Urinary bladder (tissue), 4 donors: ENCODE measurements around the gene MRC1. TPM values are rescaled to one million over a fixed set of nuclear protein-coding genes. Genes with fewer than 3 reads are reported as not detected.

Source experiments
- DNase-seq: peaks from one replicate; pipeline ENCODE4 v3.0.0-alpha.2; 2015; ENCODE audit errors: extremely low spot score
- H3K27ac ChIP-seq: one replicate; pipeline ENCODE4 v1.5.1; 2013; ENCODE audit warnings: low read depth, mild to moderate bottlenecking, moderate library complexity
- H3K36me3 ChIP-seq: one replicate; pipeline ENCODE4 v1.6.1; 2013; ENCODE audit warnings: mild to moderate bottlenecking, moderate library complexity; ENCODE audit not compliant: insufficient read depth
- H3K4me1 ChIP-seq: one replicate; pipeline ENCODE4 v1.6.1; 2013; ENCODE audit warnings: mild to moderate bottlenecking, moderate library complexity; ENCODE audit not compliant: insufficient read depth
- H3K4me3 ChIP-seq: one replicate; pipeline ENCODE4 v1.5.1; 2013; ENCODE audit warnings: low read depth, low read length
- WGBS: extraction: QIAGEN DNeasy Blood & Tissue Kit; methylation state at CpG from one replicate; pipeline ENCODE4 v1.1.7; 2013; 5-methylcytosine and 5-hydroxymethylcytosine counted together
- polyA plus RNA-seq: library from polyadenylated mRNA; stranded (reverse); fragments of 200-250 nt; gene quantifications from one replicate; pipeline ENCODE4 v1.2.3, GENCODE V29; 2013
- total RNA-seq: library from RNA; depleted of rRNA; stranded (reverse); fragments of >200 nt; gene quantifications from one replicate; pipeline ENCODE4 v1.2.3, GENCODE V29; 2014
- donor health status: healthy with polysubstance abuse.
- donor health status: healthy.

Gene MRC1
- total RNA-seq (41.2 TPM), polyA plus RNA-seq (32.7 TPM)

DNA sequence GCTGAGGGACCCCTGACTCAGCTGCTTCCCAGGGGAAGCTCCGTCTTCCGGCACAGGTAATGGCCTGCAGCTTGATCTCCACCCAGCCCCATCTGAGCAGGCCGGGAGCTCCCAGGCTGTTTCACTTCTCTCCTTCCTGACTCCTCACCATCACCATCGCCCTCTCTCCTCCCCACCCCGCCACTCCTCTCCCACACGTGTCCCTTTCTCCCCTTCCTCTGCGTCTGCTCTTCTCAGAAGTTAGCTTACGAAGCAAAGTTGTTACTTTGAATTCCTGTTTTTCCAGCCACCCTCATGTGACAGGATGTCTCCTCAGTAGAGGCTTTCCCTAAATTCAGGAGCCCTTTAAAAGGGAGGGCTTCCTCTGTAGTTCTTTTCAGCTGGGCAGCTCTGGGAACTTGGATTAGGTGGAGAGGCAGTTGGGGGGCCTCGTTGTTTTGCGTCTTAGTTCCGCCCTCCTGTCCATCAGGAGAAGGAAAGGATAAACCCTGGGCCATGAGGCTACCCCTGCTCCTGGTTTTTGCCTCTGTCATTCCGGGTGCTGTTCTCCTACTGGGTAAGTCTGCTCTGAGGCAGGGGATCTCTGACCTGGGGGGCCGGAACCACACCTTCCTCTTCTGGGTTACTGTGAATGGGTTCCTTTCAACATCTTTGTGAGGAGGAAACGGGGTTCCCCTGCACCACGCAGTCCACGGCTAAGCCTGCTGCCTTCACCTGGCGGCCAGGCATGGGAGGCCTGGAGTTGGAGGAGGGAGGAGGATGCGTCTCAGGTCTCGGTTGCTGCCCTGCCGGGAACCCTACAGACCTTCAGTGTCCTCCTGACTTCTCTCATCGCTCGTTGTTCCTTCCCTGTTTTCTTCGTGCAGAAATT is at the start of gene MRC1:
MRC1 (plus strand) TSS at position 378 of the 871 bp plus-strand sequence; CDS start at position 496, 118 bp downstream.
- H3K27ac ChIP-seq: no peak within 1 kb of the TSS
- no peak for DNase-seq
- 71% methylated on average over 23 of the region's 23 CpGs for WGBS
- no peaks in the 10 kb centered on the region for H3K4me1 ChIP-seq
- H3K36me3 ChIP-seq: no peaks in the 10 kb centered on the region
- no peak within 1 kb of the TSS for H3K4me3 ChIP-seq

DNA sequence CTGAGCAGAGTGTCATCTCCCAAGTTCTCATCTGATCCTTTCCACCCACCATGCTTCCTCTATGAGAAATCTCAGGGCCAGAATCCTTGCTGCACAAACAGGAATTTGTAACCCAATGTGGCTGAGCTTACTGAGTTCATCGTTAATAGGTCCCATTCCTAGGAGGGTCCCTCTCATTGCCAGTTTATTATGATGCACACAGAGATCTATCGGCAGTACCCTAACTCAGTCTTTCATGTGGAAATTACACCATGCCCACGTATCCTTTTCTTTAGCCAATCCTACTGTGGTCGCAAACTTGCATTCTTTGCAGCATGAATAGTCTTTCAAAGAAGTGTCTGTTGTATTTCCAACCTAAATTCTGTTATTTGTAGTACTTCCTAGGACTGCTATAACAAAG is 45.0 kb upstream of the MRC1 start:
- Histone ChIP-seq H3K4me3 (no peak overlapping the region), H3K4me1 (no peaks in the 10 kb centered on the region), H3K27ac (no peak overlapping the region), H3K36me3 (no peaks in the 10 kb centered on the region)
- no peak for DNase-seq
- WGBS: 57% methylated on average over 4 of the region's 4 CpGs

DNA sequence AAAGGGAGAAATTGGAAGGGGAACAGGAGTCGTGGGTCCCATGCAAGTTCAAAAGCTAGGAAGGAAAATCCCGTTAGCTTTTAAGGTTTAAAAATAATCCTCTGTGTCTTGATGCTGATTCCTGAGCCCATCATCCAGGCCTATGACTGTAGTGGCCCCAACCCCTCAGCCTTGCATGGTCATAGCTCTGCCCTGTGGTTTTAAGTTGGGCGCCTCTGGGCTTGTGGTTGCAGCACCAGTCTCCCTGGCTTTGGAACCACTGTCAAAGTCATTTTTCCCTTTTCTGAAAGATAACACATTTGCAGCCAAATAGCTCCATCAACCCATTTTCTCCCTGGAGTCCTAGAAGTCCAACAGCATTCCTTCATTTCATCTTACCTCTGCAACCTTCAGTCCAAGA is 43.5 kb upstream of the MRC1 start:
- Histone ChIP-seq H3K4me3 (no peak overlapping the region), H3K4me1 (no peaks in the 10 kb centered on the region), H3K27ac (no peak overlapping the region), H3K36me3 (no peaks in the 10 kb centered on the region)
- no peak for DNase-seq
- WGBS: 72% methylated on average over 3 of the region's 3 CpGs

DNA sequence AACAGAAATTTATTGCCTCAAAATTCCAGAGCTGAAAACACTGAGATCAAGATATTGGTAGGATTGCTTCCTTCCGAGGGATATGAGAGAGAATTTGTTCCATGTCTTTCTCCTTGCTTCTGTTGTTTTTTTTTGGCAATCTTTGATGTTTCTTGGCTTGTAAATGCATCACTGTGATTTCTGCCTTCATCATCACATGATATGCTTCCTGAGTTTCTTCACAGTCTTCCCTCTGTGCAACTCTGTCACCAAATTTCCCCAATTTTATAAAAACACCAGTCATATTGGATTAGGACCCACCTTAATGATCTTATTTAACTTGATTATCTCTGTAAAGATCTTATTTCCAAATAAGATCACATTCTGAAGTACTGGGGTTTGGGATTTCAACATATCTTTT is 42.4 kb upstream of the MRC1 start:
- Histone ChIP-seq H3K4me1 (no peaks in the 10 kb centered on the region), H3K4me3 (no peak overlapping the region), H3K36me3 (no peaks in the 10 kb centered on the region), H3K27ac (no peak overlapping the region)
- DNase-seq: no peak
- WGBS: 85% methylated on average over 1 of the region's 1 CpG

DNA sequence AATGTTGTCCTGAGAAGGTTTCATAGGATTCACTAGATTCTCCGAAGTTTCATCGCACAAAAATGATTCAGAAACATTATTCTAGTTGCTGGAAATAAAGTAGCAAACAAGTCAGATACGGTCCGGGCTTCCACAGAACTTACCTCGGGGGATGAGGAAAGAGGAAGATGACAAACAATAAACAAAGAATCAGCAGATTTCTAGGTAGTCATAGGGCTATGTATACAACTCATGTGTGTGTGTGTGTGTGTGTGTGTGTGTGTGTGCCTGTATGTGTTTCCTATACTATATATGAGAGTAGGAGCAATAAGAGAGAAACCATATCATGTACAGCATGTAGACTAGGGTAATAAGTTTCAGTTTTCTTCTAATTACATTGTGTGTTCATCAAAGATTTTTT is 40.7 kb upstream of the MRC1 start:
- DNase-seq: no peak
- Histone ChIP-seq H3K36me3 (no peaks in the 10 kb centered on the region), H3K27ac (no peak overlapping the region), H3K4me3 (no peak overlapping the region), H3K4me1 (no peaks in the 10 kb centered on the region)
- 90% methylated on average over 5 of the region's 5 CpGs for WGBS

DNA sequence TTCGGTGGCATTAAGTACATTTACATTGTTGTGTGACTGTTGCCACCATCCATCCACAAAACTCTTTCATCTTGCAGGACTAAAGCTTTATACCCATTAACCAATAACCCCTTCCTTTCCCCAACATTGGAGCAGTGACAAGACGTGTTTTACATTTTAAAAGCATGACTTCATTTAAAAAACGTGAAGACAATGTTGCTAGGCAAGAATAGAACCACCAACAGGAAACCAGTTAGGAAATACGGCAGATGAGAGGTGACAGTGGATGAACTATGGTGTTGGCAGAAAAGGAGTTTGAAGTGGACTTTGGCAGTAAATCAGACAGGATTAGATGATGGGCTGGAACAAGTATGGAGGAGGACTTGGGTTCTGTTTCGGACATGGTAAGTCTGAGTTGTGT is 40.2 kb upstream of the MRC1 start:
- no peak for DNase-seq
- 56% methylated on average over 5 of the region's 5 CpGs for WGBS
- Histone ChIP-seq H3K4me3 (no peak overlapping the region), H3K36me3 (no peaks in the 10 kb centered on the region), H3K4me1 (no peaks in the 10 kb centered on the region), H3K27ac (no peak overlapping the region)

DNA sequence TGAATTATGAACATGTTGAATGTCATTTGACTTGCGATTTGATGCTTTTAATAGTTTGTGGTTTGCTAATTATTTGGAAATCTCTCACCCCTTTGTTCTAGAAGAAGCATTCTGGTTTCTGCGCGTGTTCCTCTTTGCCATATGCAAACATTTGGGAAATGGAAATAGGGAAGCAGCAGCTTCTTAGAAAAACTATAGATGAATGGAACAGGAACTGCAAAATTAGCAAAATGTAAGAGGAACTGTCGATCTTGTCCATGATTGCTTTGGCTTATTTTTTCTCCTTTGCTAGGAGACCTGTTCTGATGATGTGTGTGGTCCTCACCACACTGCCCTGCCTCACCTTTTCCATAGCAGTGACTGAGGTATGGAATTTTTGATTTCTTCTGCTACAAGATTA is 38.1 kb upstream of the MRC1 start:
- H3K4me1 ChIP-seq: no peaks in the 10 kb centered on the region
- H3K27ac ChIP-seq: no peak overlapping the region
- H3K36me3 ChIP-seq: no peaks in the 10 kb centered on the region
- WGBS: 85% methylated on average over 4 of the region's 4 CpGs
- H3K4me3 ChIP-seq: no peak overlapping the region
- no peak for DNase-seq

DNA sequence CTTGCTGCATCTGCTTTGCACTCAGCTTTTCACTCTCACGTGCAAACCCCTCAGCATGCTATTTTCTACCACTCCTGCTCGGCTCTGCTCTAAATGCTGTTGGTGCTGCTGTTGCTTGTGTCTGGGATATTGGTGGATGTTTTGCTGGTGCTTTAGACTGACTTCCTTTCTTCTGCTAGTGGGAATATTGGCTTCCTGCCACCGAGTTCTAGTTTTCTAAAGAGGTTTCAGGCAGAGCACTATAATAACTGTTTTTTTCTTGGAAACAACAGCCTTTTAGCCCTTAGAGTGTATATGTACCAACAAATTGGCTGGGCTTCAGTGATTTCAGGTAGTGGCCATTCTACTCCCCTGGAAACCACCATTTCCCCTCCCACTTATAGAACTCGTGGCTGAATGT is 29.4 kb upstream of the MRC1 start:
- no peak overlapping the region for H3K27ac ChIP-seq
- no peaks in the 10 kb centered on the region for H3K36me3 ChIP-seq
- no peaks in the 10 kb centered on the region for H3K4me1 ChIP-seq
- no peak for DNase-seq
- H3K4me3 ChIP-seq: no peak overlapping the region
- WGBS: 48% methylated on average over 4 of the region's 4 CpGs

DNA sequence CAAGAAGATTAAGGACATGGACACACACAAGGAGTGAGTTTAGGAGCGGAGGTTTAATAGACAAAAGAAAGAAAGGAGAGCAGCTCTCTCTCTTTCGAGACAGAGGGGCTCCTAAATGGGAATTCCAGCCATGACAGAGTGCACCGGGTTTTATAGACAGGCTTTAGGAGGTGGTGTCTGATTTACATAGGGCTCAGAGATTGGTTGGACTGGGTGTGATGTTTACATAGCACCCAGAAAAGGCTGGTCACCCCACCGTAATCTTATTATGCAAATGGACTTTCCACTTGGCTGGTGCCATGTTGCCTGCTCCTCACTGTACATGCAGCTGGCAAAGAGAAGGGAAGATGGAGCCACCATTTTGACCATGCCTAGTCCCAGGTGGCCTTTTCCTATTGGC is 28.4 kb upstream of the MRC1 start:
- DNase-seq: no peak
- Histone ChIP-seq H3K27ac (no peak overlapping the region), H3K4me1 (no peaks in the 10 kb centered on the region), H3K4me3 (no peak overlapping the region), H3K36me3 (no peaks in the 10 kb centered on the region)
- 86% methylated on average over 4 of the region's 4 CpGs for WGBS

DNA sequence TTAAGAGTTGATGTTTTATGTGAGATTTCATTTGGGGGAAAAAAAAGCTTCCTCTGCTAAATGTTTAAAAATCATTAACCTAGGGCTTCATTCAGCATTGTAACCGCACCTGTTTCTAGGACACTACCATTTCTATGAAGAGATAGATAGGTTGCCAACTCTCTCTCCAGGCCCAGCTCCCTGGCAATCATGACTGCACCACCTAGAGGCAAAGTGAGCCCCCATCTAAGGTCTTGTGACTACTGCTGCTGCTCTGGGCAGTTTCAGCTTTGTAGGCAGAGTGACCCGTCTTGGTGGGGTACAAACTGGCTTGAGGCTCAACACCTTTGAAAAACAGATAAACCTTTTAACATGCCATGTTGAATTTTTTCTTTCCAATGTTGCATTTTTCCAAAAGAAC is 27.3 kb upstream of the MRC1 start:
- Histone ChIP-seq H3K4me3 (no peak overlapping the region), H3K36me3 (no peaks in the 10 kb centered on the region), H3K4me1 (no peaks in the 10 kb centered on the region), H3K27ac (no peak overlapping the region)
- 90% methylated on average over 2 of the region's 2 CpGs for WGBS
- no peak for DNase-seq

DNA sequence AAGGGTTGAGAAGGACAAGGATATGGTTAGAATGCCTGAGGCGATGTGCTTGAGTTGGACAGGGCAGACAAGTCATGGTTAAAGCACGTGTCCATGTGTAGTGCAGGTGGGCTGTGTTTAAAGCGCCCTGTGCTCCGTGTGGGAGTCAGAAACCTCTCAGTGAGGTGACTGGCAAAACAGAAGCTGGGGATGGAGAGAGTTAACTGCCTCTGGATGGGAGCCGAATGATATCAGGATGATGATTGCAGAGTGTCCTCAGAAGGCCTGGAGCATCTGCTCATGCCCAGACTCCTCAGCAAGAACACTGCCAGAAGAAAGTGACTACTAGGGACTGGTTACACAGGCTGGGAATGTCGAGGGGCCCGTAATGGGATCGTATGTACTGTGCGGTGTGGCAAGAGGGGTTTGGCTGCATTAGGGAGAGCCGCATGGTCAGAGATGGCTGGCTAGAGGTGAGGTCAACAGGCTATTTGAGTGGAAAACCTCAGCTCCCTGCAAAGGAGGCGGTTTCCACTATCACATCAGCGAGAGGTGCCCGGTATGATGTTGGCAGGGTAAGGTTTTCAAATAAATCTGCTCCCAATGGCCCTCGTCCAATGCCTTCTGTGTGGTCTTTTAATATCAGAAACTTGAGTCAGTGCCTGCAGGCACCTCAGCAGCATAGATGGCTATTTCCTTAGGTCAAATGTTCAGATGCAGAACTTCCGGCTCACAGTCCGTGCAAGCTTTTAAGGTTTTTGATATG is 26.1 kb upstream of the MRC1 start:
- Histone ChIP-seq H3K27ac (no peak overlapping the region), H3K4me3 (no peak overlapping the region), H3K36me3 (no peaks in the 10 kb centered on the region), H3K4me1 (no peaks in the 10 kb centered on the region)
- WGBS: 48% methylated on average over 16 of the region's 16 CpGs
- no peak for DNase-seq

DNA sequence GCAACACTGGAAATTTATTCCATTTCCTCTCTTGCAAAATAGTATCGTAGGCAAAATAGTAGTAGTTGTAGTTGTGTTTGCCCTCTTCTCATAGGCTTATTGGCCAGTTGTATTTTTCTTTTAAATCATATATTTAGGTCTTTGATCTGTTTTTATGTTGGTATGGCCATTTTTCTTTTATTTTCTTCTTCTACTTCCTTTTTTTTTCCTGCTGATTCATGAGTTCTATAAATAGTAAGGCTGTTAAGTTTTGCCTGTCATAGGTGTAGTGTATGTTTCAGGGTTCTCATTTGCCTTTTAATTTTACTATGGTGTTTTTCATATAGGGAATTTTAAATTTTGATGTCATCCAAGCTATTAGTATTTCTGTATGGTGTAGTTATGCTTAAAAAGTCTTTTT is 25.4 kb upstream of the MRC1 start:
- Histone ChIP-seq H3K27ac (no peak overlapping the region), H3K4me1 (no peaks in the 10 kb centered on the region), H3K36me3 (no peaks in the 10 kb centered on the region), H3K4me3 (no peak overlapping the region)
- DNase-seq: no peak
- 68% methylated on average over 1 of the region's 1 CpG for WGBS

DNA sequence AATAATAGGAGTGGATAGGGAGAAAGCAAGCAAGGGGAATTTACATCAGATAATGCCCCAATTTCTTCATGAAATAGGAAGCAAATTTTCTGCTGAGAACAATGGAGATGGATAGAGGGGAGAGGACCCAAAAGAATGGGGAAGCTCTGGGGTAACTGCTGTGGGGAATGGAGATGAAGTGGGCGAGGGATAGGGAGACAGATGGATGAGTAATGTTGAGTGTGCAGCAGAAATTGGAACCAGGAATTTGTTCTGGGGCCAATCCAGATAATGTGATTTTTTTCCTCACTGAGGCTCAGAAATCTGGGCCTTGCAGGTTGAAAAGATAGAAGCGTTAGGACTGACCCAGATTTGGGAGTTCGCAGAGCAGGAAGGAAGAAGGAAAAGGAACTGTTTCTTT is 24.5 kb upstream of the MRC1 start:
- DNase-seq: no peak
- Histone ChIP-seq H3K4me1 (no peaks in the 10 kb centered on the region), H3K36me3 (no peaks in the 10 kb centered on the region), H3K27ac (no peak overlapping the region), H3K4me3 (no peak overlapping the region)
- WGBS: 71% methylated on average over 3 of the region's 3 CpGs

DNA sequence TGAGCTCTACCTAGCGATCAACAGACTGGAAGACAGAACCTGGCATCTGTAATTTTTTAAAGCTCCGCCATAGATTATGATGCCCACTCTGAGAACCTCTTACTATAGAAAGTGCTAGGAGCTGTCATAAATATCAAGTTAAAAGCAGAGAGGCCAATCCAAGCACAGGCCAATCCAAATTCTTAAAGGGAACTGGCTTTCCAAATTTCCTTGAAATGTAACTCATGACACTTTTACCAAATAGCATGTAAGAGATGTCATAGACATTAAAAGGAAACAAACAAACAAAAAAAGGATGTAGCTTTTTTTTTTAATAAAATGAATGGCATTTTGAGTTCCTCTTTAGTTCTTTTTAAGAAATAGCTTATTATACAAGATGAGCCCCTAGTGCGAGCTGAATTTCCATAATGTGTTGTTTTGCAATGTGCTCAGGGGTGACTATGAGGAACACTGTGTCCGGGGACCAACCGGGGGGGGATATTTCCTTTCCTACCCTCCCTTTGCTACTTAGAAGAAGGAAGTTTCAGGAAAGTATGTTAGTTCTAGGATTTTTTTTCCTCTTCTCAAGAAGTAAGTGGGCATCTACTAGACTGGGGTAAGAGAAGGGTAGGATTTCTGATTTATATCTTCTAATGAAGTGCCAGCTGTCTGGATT is 23.7 kb upstream of the MRC1 start:
- H3K36me3 ChIP-seq: no peaks in the 10 kb centered on the region
- no peak for DNase-seq
- H3K4me1 ChIP-seq: no peaks in the 10 kb centered on the region
- 89% methylated on average over 5 of the region's 5 CpGs for WGBS
- no peak overlapping the region for H3K27ac ChIP-seq
- H3K4me3 ChIP-seq: no peak overlapping the region
